GM23338 (cell line): ENCODE results near the gene DOCK10. TPM values are rescaled to one million over a fixed set of nuclear protein-coding genes. Genes with fewer than 3 reads are reported as not detected.

Experiments used
- ATAC-seq: fragments of 200-7000 bp; cut with Tn5 transposase; 3 replicates; pipeline ENCODE4 v1.9.1; 2020
- DNase-seq: peaks from one replicate; pipeline ENCODE4 v3.0.0-alpha.2; 2015; ENCODE audit warnings: low spot score
- H2AFZ ChIP-seq: fragments of 200-600 bp; sonication (generic); 2 replicates; pipeline ENCODE4 v1.8.0; 2016; ENCODE audit warnings: antibody characterized with exemption, mild to moderate bottlenecking, moderate library complexity
- H3F3A ChIP-seq: fragments of 200-600 bp; sonication (generic); replicated peaks from 2 replicates; pipeline ENCODE4 v1.8.0; 2017; ENCODE audit warnings: antibody characterized with exemption, mixed run types, low read depth
- H3K27ac ChIP-seq: fragments of 200-600 bp; sonication (generic); 2 replicates; pipeline ENCODE4 v1.6.1; 2016; ENCODE audit warnings: low read depth
- H3K27me3 ChIP-seq: fragments of 200-600 bp; sonication (generic); 2 replicates; pipeline ENCODE4 v1.8.0; 2016; ENCODE audit warnings: mild to moderate bottlenecking, mixed run types, moderate library complexity; ENCODE audit not compliant: insufficient read depth
- H3K36me3 ChIP-seq: fragments of 200-600 bp; sonication (generic); 2 replicates; pipeline ENCODE4 v1.8.0; 2016; ENCODE audit warnings: mild to moderate bottlenecking; ENCODE audit not compliant: insufficient read depth
- H3K4me1 ChIP-seq: fragments of 200-600 bp; sonication (generic); 2 replicates; pipeline ENCODE4 v1.8.0; 2016; ENCODE audit warnings: mild to moderate bottlenecking, moderate library complexity; ENCODE audit not compliant: insufficient read depth
- H3K4me2 ChIP-seq: fragments of 200-600 bp; sonication (generic); 2 replicates; pipeline ENCODE4 v1.7.1; 2017; ENCODE audit warnings: mixed run types
- H3K4me3 ChIP-seq: fragments of 200-600 bp; sonication (generic); 2 replicates; pipeline ENCODE4 v1.6.1; 2016; ENCODE audit warnings: mixed run types
- H3K79me2 ChIP-seq: fragments of 200-600 bp; sonication (generic); replicated peaks from 2 replicates; pipeline ENCODE4 v1.8.0; 2017; ENCODE audit warnings: mild to moderate bottlenecking; ENCODE audit not compliant: insufficient read depth
- H3K9me2 ChIP-seq: fragments of 200-600 bp; sonication (generic); 2 replicates; pipeline ENCODE4 v1.8.0; 2017; ENCODE audit not compliant: insufficient read depth
- H4K20me1 ChIP-seq: fragments of 200-600 bp; sonication (generic); replicated peaks from 2 replicates; pipeline ENCODE4 v1.8.0; 2017; ENCODE audit warnings: mild to moderate bottlenecking; ENCODE audit not compliant: insufficient read depth
- H3K27ac Mint-ChIP-seq: 2 replicates; pipeline ENCODE4 v1.8.0; 2020; ENCODE audit warnings: inconsistent platforms, mild to moderate bottlenecking, moderate library complexity, mixed read lengths
- H3K27me3 Mint-ChIP-seq: 3 replicates; pipeline ENCODE4 v1.8.0; 2022; ENCODE audit warnings: low read depth, mild to moderate bottlenecking, moderate library complexity, mixed read lengths, inconsistent platforms; ENCODE audit not compliant: insufficient read depth, poor library complexity
- H3K36me3 Mint-ChIP-seq: 3 replicates; pipeline ENCODE4 v1.8.0; 2021; ENCODE audit warnings: low read depth, mild to moderate bottlenecking, inconsistent platforms, moderate library complexity, mixed read lengths
- H3K4me1 Mint-ChIP-seq: 3 replicates; pipeline ENCODE4 v1.8.0; 2020; ENCODE audit warnings: mild to moderate bottlenecking, inconsistent platforms, mixed read lengths
- H3K4me3 Mint-ChIP-seq: 3 replicates; pipeline ENCODE4 v1.8.0; 2021; ENCODE audit warnings: moderate library complexity, mild to moderate bottlenecking, inconsistent platforms, mixed read lengths
- H3K9me3 Mint-ChIP-seq: 3 replicates; pipeline ENCODE4 v1.8.0; 2020; ENCODE audit warnings: moderate library complexity, mild to moderate bottlenecking, inconsistent platforms, mixed read lengths
- CTCF ChIP-seq, 2 experiments: fragments of 200-600 bp in 1 of 2; sonication (generic) in 1 of 2; conservative IDR thresholded peaks; 2 replicates each; pipeline versions ENCODE4 v1.5.1 to v1.6.1; 2016 to 2017; ENCODE audit warnings: antibody characterized with exemption in 2 of 2, low read depth in 2 of 2, mild to moderate bottlenecking in 2 of 2, moderate library complexity in 1 of 2
- ETS1 ChIP-seq: IDR thresholded peaks from 2 replicates; pipeline ENCODE4 v1.6.1; 2016; ENCODE audit warnings: antibody characterized with exemption
- EZH2 ChIP-seq: fragments of 200-600 bp; sonication (generic); IDR thresholded peaks from one replicate; pipeline ENCODE4 v1.8.0; 2017; ENCODE audit warnings: antibody characterized with exemption, mild to moderate bottlenecking, low read depth; ENCODE audit not compliant: unreplicated experiment
- EZH2phosphoT487 ChIP-seq: fragments of 200-600 bp; sonication (generic); IDR thresholded peaks from one replicate; pipeline ENCODE4 v1.8.1; 2018; ENCODE audit warnings: antibody characterized with exemption; ENCODE audit not compliant: unreplicated experiment
- JUNB ChIP-seq: IDR thresholded peaks from one replicate; pipeline ENCODE4 v1.6.1; 2016; ENCODE audit warnings: antibody characterized with exemption; ENCODE audit not compliant: unreplicated experiment
- NANOG ChIP-seq: IDR thresholded peaks from 2 replicates; pipeline ENCODE4 v1.6.1; 2016; ENCODE audit warnings: antibody characterized with exemption, borderline replicate concordance
- POLR2AphosphoS5 ChIP-seq: IDR thresholded peaks from 2 replicates; pipeline ENCODE4 v1.6.1; 2016; ENCODE audit warnings: antibody characterized with exemption, low read depth
- REST ChIP-seq: IDR thresholded peaks from one replicate; pipeline ENCODE4 v1.6.1; 2018; ENCODE audit warnings: antibody characterized with exemption; ENCODE audit not compliant: unreplicated experiment
- STAT1 ChIP-seq: IDR thresholded peaks from one replicate; pipeline ENCODE4 v1.6.1; 2016; ENCODE audit warnings: antibody characterized with exemption; ENCODE audit not compliant: unreplicated experiment
- ZNF114 ChIP-seq: fragments of 250-450 bp; sonication (Bioruptor Pico); IDR thresholded peaks from 2 replicates; pipeline ENCODE4 v1.5.0; 2020; ENCODE audit warnings: mild to moderate bottlenecking, moderate library complexity
- ZNF331 ChIP-seq: fragments of 250-450 bp; sonication (Bioruptor Pico); IDR thresholded peaks from 2 replicates; pipeline ENCODE4 v1.5.0; 2020; ENCODE audit warnings: low read depth, mild to moderate bottlenecking, moderate library complexity
- ZNF462 ChIP-seq: fragments of 250-450 bp; sonication (Bioruptor Pico); IDR thresholded peaks from 2 replicates; pipeline ENCODE4 v1.5.0; 2020; ENCODE audit warnings: mild to moderate bottlenecking, moderate library complexity
- polyA plus RNA-seq: library from polyadenylated mRNA; unstranded; fragments of >200 nt; fragmentation: Nextera tagmentation; extraction: Ambion mirVana; gene quantifications from 2 replicates; pipeline ENCODE4 v1.2.1, GENCODE V29; 2016
- total RNA-seq: library from RNA; depleted of rRNA; stranded (reverse); fragments of >200 nt; shearing (Covaris generic); gene quantifications from 2 replicates; pipeline ENCODE4 v1.2.3, GENCODE V29; 2014

The DOCK10 gene
- total and polyA plus RNA-seq, 2 experiments from 2014 or later = 1.0 to 1.7 TPM

- TF ChIP-seq REST (no peak), ZNF114 (CRISPR knock-in tag) (no peak), POLR2AphosphoS5 (no peak), ETS1 (no peak), NANOG (no peak), CTCF (conservative IDR thresholded peaks at IDR 0.05; ENCODE audit: low read depth in 2 of 2) (no peak), STAT1 (no peak), EZH2phosphoT487 (no peak), EZH2 (no peak), ZNF331 (CRISPR knock-in tag) (no peak), JUNB (no peak)
These were observed 200.4 kb downstream of the DOCK10 start (continued) for GRCh38 chr2:224841910-224842309.

- no peak overlapping the region for H3K27ac Mint-ChIP-seq
- no peaks in the 10 kb centered on the region for H3K79me2 ChIP-seq
- TF ChIP-seq ZNF462 (CRISPR knock-in tag) (no peak), POLR2AphosphoS5 (no peak), NANOG (no peak)
These were observed 203.9 kb downstream of the DOCK10 start for GRCh38 chr2:224838335-224838734.

More at GRCh38 chr2:224838335-224838734, 203.9 kb downstream of the DOCK10 start:
- Histone ChIP-seq H3K4me2 (no peak overlapping the region), H3K36me3 (no peaks in the 10 kb centered on the region), H3K27ac (no peak overlapping the region), H3F3A (no peaks in the 10 kb centered on the region), H3K4me1 (no peaks in the 10 kb centered on the region), H2AFZ (no peak overlapping the region), H3K9me2 (no peaks in the 10 kb centered on the region), H3K4me3 (no peak overlapping the region), H4K20me1 (no peaks in the 10 kb centered on the region), H3K27me3 (no peaks in the 10 kb centered on the region)
- no peaks in the 10 kb centered on the region for H3K36me3 Mint-ChIP-seq
- H3K9me3 Mint-ChIP-seq = 0 out of 3 replicates have a peak, but pooled peaks cover 5% of the 10 kb centered on the region
- DNase-seq = no peak
- H3K4me1 Mint-ChIP-seq = no peaks in the 10 kb centered on the region
- no peak overlapping the region for H3K4me3 Mint-ChIP-seq
- no peak for ATAC-seq
- no peaks in the 10 kb centered on the region for H3K27me3 Mint-ChIP-seq
